ENCODE results near the gene ABCG8.

The ABCG8 gene

GRCh38 chr2:43819491-43820163 is 19.1 kb upstream of the ABCG8 start:
- no peak for DNase-seq (ENCODE audit: low read depth)
- H3K4me3 ChIP-seq (ENCODE audit: low read depth, low read length) = no peak overlapping the region
- TF ChIP-seq POLR2A (IDR thresholded peaks at IDR 0.05; ENCODE audit: extremely low read depth, insufficient read length) (no peak), MAX (IDR thresholded peaks at IDR 0.05; ENCODE audit: low read depth, low read length) (no peak), MYC (IDR thresholded peaks at IDR 0.05; ENCODE audit: low read depth, low read length) (no peak), CTCF (IDR thresholded peaks at IDR 0.05; ENCODE audit: low read depth, low read length) (no peak)

GRCh38 chr2:43822839-43823238 is 15.9 kb upstream of the ABCG8 start:
- no peak overlapping the region for H3K4me3 ChIP-seq (ENCODE audit: low read depth, low read length)
- no peak for TF ChIP-seq MYC (IDR thresholded peaks at IDR 0.05; ENCODE audit: low read depth, low read length)
- TF ChIP-seq CTCF (IDR thresholded peaks at IDR 0.05; ENCODE audit: low read depth, low read length) = no peak
- TF ChIP-seq POLR2A (IDR thresholded peaks at IDR 0.05; ENCODE audit: extremely low read depth, insufficient read length) = no peak
- TF ChIP-seq MAX (IDR thresholded peaks at IDR 0.05; ENCODE audit: low read depth, low read length) = no peak
- DNase-seq (ENCODE audit: low read depth) = no peak

- TF ChIP-seq POLR2A (IDR thresholded peaks at IDR 0.05; ENCODE audit: extremely low read depth, insufficient read length) (no peak), MYC (IDR thresholded peaks at IDR 0.05; ENCODE audit: low read depth, low read length) (no peak), MAX (IDR thresholded peaks at IDR 0.05; ENCODE audit: low read depth, low read length) (no peak), CTCF (IDR thresholded peaks at IDR 0.05; ENCODE audit: low read depth, low read length) (no peak)
- DNase-seq (ENCODE audit: low read depth) = no peak
- no peak overlapping the region for H3K4me3 ChIP-seq (ENCODE audit: low read depth, low read length)
These were observed 15.0 kb upstream of the ABCG8 start for GRCh38 chr2:43823751-43824150.

GRCh38 chr2:43824512-43824911 is 14.3 kb upstream of the ABCG8 start:
- TF ChIP-seq MAX (IDR thresholded peaks at IDR 0.05; ENCODE audit: low read depth, low read length) = no peak
- TF ChIP-seq CTCF (IDR thresholded peaks at IDR 0.05; ENCODE audit: low read depth, low read length) = no peak
- no peak for TF ChIP-seq MYC (IDR thresholded peaks at IDR 0.05; ENCODE audit: low read depth, low read length)
- no peak for TF ChIP-seq POLR2A (IDR thresholded peaks at IDR 0.05; ENCODE audit: extremely low read depth, insufficient read length)
- DNase-seq (ENCODE audit: low read depth) = no peak
- no peak overlapping the region for H3K4me3 ChIP-seq (ENCODE audit: low read depth, low read length)

- H3K4me3 ChIP-seq (ENCODE audit: low read depth, low read length) = no peak overlapping the region
- TF ChIP-seq MAX (IDR thresholded peaks at IDR 0.05; ENCODE audit: low read depth, low read length) (no peak), CTCF (IDR thresholded peaks at IDR 0.05; ENCODE audit: low read depth, low read length) (no peak), POLR2A (IDR thresholded peaks at IDR 0.05; ENCODE audit: extremely low read depth, insufficient read length) (no peak), MYC (IDR thresholded peaks at IDR 0.05; ENCODE audit: low read depth, low read length) (no peak)
- no peak for DNase-seq (ENCODE audit: low read depth)
These were observed 13.7 kb upstream of the ABCG8 start for GRCh38 chr2:43824951-43825493.

Measured in NB4 (cell line).